Cardiac muscle cell (in vitro differentiated cells and primary cell): ENCODE results near the gene CADM1. TPM values are rescaled to one million over a fixed set of nuclear protein-coding genes. Genes with fewer than 3 reads are reported as not detected.
A peak's percentile ranks its signal among the peaks of the same experiment; 100 is the strongest.

Experiments
- DNase-seq, 2 donors: peaks; one replicate each; pipeline versions ENCODE4 v3.0.0 to v3.0.0-alpha.2; 2010 to 2017; ENCODE audit warnings: low read depth in 1 of 2, low spot score in 1 of 2
- H3K27ac ChIP-seq: fragments of 200-600 bp; sonication (generic); 2 replicates; pipeline ENCODE4 v1.5.1; 2016
- H3K27me3 ChIP-seq: fragments of 200-600 bp; sonication (generic); 2 replicates; pipeline ENCODE4 v1.6.0; 2016; ENCODE audit warnings: control low read depth
- H3K36me3 ChIP-seq: fragments of 200-600 bp; sonication (generic); 2 replicates; pipeline ENCODE4 v1.5.1; 2016; ENCODE audit warnings: control low read depth
- H3K4me1 ChIP-seq: fragments of 200-600 bp; sonication (generic); 2 replicates; pipeline ENCODE4 v1.8.1; 2017; ENCODE audit warnings: low read depth, mild to moderate bottlenecking, mixed run types
- H3K4me3 ChIP-seq: fragments of 200-600 bp; sonication (generic); 2 replicates; pipeline ENCODE4 v1.5.1; 2016; ENCODE audit warnings: mild to moderate bottlenecking
- H3K9me3 ChIP-seq: fragments of 200-600 bp; sonication (generic); 2 replicates; pipeline ENCODE4 v1.5.1; 2017; ENCODE audit warnings: low read depth, mild to moderate bottlenecking, control low read depth
- CTCF ChIP-seq: IDR thresholded peaks from 2 replicates; pipeline ENCODE4 v1.5.1; 2012; ENCODE audit warnings: low read depth, mild to moderate bottlenecking, low read length
- polyA plus RNA-seq: library from polyadenylated mRNA; unstranded; fragments of >200 nt; fragmentation: Nextera tagmentation; extraction: Ambion mirVana; gene quantifications from 2 replicates; pipeline ENCODE4 v1.2.1, GENCODE V29; 2016
- total RNA-seq: library from RNA; depleted of rRNA; stranded (reverse); fragments of >200 nt; gene quantifications from 2 replicates; pipeline ENCODE4 v1.2.3, GENCODE V29; 2016

CADM1 gene
- total and polyA plus RNA-seq, 2 experiments from 2014 or later = 113 to 149 TPM

GRCh38 chr11:115338476-115338875 lies 165.7 kb downstream of the CADM1 start:
- TF ChIP-seq CTCF = no peak
- DNase-seq = peak in 1 of 2 donors; percentile 40

GRCh38 chr11:115334932-115335788 lies 169.1 kb downstream of the CADM1 start:
- Histone ChIP-seq H3K4me3 (no peak overlapping the region), H3K4me1 (peaks cover 6% of the 10 kb centered on the region), H3K27ac (no peak overlapping the region), H3K9me3 (no peaks in the 10 kb centered on the region), H3K27me3 (no peaks in the 10 kb centered on the region), H3K36me3 (no peaks in the 10 kb centered on the region)
- DNase-seq = peak; percentile 34 to 52
- TF ChIP-seq CTCF = peak; percentile 63

More at GRCh38 chr11:115338476-115338875, 165.7 kb downstream of the CADM1 start:
- Histone ChIP-seq H3K36me3 (no peaks in the 10 kb centered on the region), H3K27ac (no peak overlapping the region), H3K27me3 (no peaks in the 10 kb centered on the region), H3K4me3 (no peak overlapping the region), H3K4me1 (no peaks in the 10 kb centered on the region), H3K9me3 (no peaks in the 10 kb centered on the region)

- no peaks in the 10 kb centered on the region for H3K36me3 ChIP-seq
- no peak overlapping the region for H3K27ac ChIP-seq
- H3K4me1 ChIP-seq = peaks cover 6% of the 10 kb centered on the region
- H3K4me3 ChIP-seq = no peak overlapping the region
- DNase-seq = no peak
- no peaks in the 10 kb centered on the region for H3K27me3 ChIP-seq
- no peak for TF ChIP-seq CTCF
- no peaks in the 10 kb centered on the region for H3K9me3 ChIP-seq
Observed at GRCh38 chr11:115333949-115334348, 170.3 kb downstream of the CADM1 start.

GRCh38 chr11:115333121-115333520 lies 171.1 kb downstream of the CADM1 start:
- TF ChIP-seq CTCF = no peak
- no peak overlapping the region for H3K27ac ChIP-seq
- no peaks in the 10 kb centered on the region for H3K27me3 ChIP-seq
- no peaks in the 10 kb centered on the region for H3K36me3 ChIP-seq
- no peak overlapping the region for H3K4me3 ChIP-seq
- no peaks in the 10 kb centered on the region for H3K9me3 ChIP-seq
- peaks cover 6% of the 10 kb centered on the region for H3K4me1 ChIP-seq
- DNase-seq = no peak

- Histone ChIP-seq H3K27me3 (no peaks in the 10 kb centered on the region), H3K27ac (no peak overlapping the region), H3K36me3 (no peaks in the 10 kb centered on the region), H3K4me1 (peaks cover 6% of the 10 kb centered on the region), H3K4me3 (no peak overlapping the region), H3K9me3 (no peaks in the 10 kb centered on the region)
- no peak for TF ChIP-seq CTCF
- DNase-seq = no peak
Observed at GRCh38 chr11:115330684-115331482, 173.3 kb downstream of the CADM1 start.
